ENCODE results near the gene BTNL8. TPM values are rescaled to one million over a fixed set of nuclear protein-coding genes. Genes with fewer than 3 reads are reported as not detected.

BTNL8 gene
- total RNA-seq, 2 experiments from 2014 or later, result not detected

DNA sequence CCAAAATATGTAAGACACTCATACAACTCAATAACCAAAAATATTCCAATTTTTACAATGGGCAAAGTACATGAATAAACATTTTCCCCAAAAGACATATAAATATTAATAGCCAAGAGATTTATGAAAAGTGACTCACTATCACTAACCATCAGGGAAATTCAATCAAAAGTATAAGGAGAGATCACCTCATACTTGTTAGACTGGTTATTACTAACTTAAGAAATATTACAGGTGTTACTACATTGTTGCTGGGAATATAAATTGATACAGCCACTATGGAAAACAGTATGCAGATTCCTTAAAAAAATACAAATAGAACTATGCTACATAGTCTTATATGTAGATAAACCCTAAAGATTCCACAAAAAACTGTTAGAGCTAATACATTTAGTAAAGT lies 21.8 kb downstream of the BTNL8 start:
- ChIA-PET POLR2A (no interaction called here), CTCF (no interaction called here)
- no peak for DNase-seq
- intact Hi-C loops (cut with micrococcal nuclease), result no loop called here
- ATAC-seq, result no peak
- Mint-ChIP-seq H3K9me3 (peaks cover 16% of the 10 kb centered on the region), H3K4me3 (no peak overlapping the region), H3K27ac (no peak overlapping the region), H3K36me3 (ENCODE audit: low read depth) (no peaks in the 10 kb centered on the region), H3K27me3 (peaks cover 12% of the 10 kb centered on the region), H3K4me1 (ENCODE audit: low read depth) (no peaks in the 10 kb centered on the region)
- TF ChIP-seq, protein P1, sequence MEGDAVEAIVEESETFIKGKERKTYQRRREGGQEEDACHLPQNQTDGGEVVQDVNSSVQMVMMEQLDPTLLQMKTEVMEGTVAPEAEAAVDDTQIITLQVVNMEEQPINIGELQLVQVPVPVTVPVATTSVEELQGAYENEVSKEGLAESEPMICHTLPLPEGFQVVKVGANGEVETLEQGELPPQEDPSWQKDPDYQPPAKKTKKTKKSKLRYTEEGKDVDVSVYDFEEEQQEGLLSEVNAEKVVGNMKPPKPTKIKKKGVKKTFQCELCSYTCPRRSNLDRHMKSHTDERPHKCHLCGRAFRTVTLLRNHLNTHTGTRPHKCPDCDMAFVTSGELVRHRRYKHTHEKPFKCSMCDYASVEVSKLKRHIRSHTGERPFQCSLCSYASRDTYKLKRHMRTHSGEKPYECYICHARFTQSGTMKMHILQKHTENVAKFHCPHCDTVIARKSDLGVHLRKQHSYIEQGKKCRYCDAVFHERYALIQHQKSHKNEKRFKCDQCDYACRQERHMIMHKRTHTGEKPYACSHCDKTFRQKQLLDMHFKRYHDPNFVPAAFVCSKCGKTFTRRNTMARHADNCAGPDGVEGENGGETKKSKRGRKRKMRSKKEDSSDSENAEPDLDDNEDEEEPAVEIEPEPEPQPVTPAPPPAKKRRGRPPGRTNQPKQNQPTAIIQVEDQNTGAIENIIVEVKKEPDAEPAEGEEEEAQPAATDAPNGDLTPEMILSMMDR (IDR thresholded peaks at IDR 0.05), result no peak

DNA sequence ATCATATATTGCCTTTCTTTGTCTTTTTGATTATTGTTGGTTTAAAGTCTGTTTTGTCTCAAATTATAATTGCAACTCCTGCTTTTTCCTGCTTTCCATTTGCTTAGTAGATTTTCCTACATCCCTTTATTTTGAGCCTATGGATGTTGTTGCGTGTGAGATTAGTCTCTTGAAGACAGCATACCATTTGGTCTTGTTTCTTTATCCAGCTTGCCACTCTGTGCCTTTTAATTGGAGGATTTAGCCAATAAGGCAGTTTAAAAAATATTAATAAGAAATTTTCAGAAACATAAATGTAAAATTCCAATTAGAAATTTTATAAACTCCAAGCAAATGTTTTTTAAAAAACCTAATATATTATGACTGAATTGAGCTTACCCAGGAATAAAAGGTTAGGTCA lies 24.0 kb downstream of the BTNL8 start:
- TF ChIP-seq, protein P1 (IDR thresholded peaks at IDR 0.05), result no peak
- no peak overlapping the region for H3K4me3 Mint-ChIP-seq
- H3K4me1 Mint-ChIP-seq (ENCODE audit: low read depth), result no peaks in the 10 kb centered on the region
- no peaks in the 10 kb centered on the region for H3K36me3 Mint-ChIP-seq (ENCODE audit: low read depth)
- CTCF ChIA-PET, result no interaction called here
- H3K27me3 Mint-ChIP-seq, result peaks cover 22% of the 10 kb centered on the region
- intact Hi-C loops (cut with micrococcal nuclease), result no loop called here
- peaks cover 18% of the 10 kb centered on the region for H3K9me3 Mint-ChIP-seq
- POLR2A ChIA-PET, result no interaction called here
- DNase-seq (no peak), ATAC-seq (no peak)
- no peak overlapping the region for H3K27ac Mint-ChIP-seq

DNA sequence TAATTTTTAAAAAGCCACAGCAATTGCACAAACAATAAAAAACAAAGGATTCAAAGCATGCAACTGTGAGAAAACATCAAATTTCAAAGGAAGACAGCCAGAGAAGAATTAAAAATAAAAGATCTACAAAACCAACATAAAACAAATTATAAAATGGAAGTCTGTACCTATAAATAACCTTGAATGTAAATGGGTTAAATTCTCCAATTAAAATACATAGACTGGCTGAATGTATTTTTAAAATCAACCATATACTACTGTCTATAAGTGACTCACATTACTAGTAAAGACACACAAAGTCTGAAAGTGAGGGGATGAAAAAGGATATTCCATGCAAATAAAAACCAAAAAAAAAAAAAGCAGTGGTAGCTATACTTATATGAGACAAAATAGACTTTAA lies 33.7 kb downstream of the BTNL8 start:
- H3K27ac Mint-ChIP-seq, result no peak overlapping the region
- intact Hi-C loops (cut with micrococcal nuclease), result no loop called here
- H3K4me1 Mint-ChIP-seq (ENCODE audit: low read depth), result no peaks in the 10 kb centered on the region
- no peak overlapping the region for H3K4me3 Mint-ChIP-seq
- H3K36me3 Mint-ChIP-seq (ENCODE audit: low read depth), result no peaks in the 10 kb centered on the region
- ChIA-PET POLR2A (no interaction called here), CTCF (no interaction called here)
- TF ChIP-seq, protein P1 (IDR thresholded peaks at IDR 0.05), result no peak
- H3K27me3 Mint-ChIP-seq, result peaks cover 9% of the 10 kb centered on the region
- H3K9me3 Mint-ChIP-seq, result peaks cover 10% of the 10 kb centered on the region
- no peak for ATAC-seq
- DNase-seq, result no peak

DNA sequence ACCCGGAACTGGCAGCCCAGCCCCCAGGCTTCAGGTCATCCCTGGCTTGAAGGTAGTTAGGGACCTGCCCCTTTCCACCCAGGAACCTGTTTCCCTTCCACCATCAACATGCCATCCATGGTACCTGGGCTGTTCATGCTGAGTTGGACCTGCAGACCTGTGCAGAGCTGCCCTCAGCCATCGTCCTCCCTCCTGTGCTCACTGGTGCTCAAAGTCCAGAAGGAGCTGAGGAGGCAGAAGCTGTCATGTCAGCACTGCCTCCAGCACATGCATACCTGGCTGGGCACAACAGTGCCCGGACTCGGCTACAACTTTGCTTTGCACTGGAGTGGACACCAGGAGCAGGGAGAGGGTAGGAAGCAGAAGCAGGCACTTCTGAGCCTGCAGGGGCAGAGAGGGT lies 36.2 kb downstream of the BTNL8 start:
- ChIA-PET CTCF (no interaction called here), POLR2A (no interaction called here)
- Mint-ChIP-seq H3K4me3 (no peak overlapping the region), H3K27me3 (peaks cover 8% of the 10 kb centered on the region), H3K9me3 (peaks cover 17% of the 10 kb centered on the region), H3K36me3 (ENCODE audit: low read depth) (no peaks in the 10 kb centered on the region), H3K4me1 (ENCODE audit: low read depth) (no peaks in the 10 kb centered on the region), H3K27ac (no peak overlapping the region)
- TF ChIP-seq, protein P1 (IDR thresholded peaks at IDR 0.05), result no peak
- DNase-seq (no peak), ATAC-seq (no peak)
- intact Hi-C loops (cut with micrococcal nuclease), result no loop called here

DNA sequence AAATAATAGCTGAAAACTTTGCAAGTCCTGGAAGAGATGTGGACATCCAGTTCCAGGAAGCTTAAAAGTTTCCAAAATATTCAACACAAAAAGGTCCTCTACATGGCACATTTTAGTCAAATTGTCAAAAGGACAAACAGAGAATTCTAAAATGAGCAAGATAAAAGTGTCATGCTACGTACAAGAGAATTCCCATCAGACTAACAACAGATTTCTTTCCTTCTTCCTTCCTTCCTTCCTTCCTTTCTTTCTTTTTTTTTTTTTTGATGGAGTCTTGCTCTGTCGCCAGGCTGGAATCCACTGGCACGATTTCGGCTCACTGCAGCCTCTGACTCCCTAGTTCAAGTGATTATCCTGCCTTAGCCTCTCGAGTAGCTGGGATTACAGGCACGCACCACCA lies 39.3 kb downstream of the BTNL8 start:
- ChIA-PET CTCF (no interaction called here), POLR2A (no interaction called here)
- Mint-ChIP-seq H3K4me1 (ENCODE audit: low read depth) (no peaks in the 10 kb centered on the region), H3K4me3 (no peak overlapping the region), H3K27ac (no peak overlapping the region), H3K27me3 (peaks cover 18% of the 10 kb centered on the region), H3K9me3 (peaks cover 14% of the 10 kb centered on the region), H3K36me3 (ENCODE audit: low read depth) (no peaks in the 10 kb centered on the region)
- intact Hi-C loops (cut with micrococcal nuclease), result no loop called here
- ATAC-seq (no peak), DNase-seq (no peak)
- TF ChIP-seq, protein P1 (IDR thresholded peaks at IDR 0.05), result no peak

Data from activated CD8-positive, alpha-beta T cell treated with anti-CD3 and anti-CD28 coated beads for 36 hours (primary cell).